Upper lobe of left lung (tissue), 4 donors: ENCODE data around the gene S1PR5.

Experiments used
- EP300 ChIP-seq, 4 donors: sonication (generic); formaldehyde crosslinking; IDR thresholded peaks; one replicate each; pipeline ENCODE4 v1.5.1; 2017; ENCODE audit warnings: antibody characterized with exemption in 4 of 4, control low read depth in 2 of 4
- POLR2A ChIP-seq, 4 donors: fragments of 450-650 bp; IDR thresholded peaks; one replicate each; pipeline ENCODE4 v1.5.1; 2016 to 2017; ENCODE audit warnings: antibody characterized with exemption in 4 of 4, mild to moderate bottlenecking in 2 of 4
- POLR2AphosphoS5 ChIP-seq, 2 donors: sonication (generic); formaldehyde crosslinking; IDR thresholded peaks; one replicate each; pipeline ENCODE4 v1.5.1; 2017; ENCODE audit warnings: antibody characterized with exemption in 2 of 2
- TF ChIP-seq, protein P1 (sequence below), 6 experiments: fragments of 450-650 bp in 4 of 6; fragments of 200-600 bp in 2 of 6; sonication (generic) in 2 of 6; IDR thresholded peaks; one replicate each; pipeline ENCODE4 v1.5.1; 2016 to 2019; ENCODE audit warnings: antibody characterized with exemption in 6 of 6

DNA sequence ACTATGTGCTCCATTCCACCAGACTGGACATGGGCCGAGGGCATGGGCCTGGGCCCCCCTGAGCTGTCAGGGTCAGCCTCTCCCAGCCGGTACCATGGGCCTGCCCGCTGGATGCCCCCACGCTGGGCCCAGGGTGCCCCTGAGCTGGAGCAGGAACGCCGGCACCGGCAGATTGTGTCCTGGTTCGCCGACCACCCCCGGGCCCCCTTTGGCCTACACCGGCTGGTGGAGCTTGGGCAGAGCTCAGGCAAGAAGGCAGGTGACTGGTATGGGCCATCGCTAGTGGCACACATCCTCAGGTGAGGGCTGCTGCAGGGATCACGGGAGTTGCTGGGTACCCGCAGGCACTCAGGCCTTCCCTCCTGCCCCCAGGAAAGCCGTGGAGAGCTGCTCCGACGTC is 29.6 kb upstream of the S1PR5 start:
- TF ChIP-seq, protein P1, sequence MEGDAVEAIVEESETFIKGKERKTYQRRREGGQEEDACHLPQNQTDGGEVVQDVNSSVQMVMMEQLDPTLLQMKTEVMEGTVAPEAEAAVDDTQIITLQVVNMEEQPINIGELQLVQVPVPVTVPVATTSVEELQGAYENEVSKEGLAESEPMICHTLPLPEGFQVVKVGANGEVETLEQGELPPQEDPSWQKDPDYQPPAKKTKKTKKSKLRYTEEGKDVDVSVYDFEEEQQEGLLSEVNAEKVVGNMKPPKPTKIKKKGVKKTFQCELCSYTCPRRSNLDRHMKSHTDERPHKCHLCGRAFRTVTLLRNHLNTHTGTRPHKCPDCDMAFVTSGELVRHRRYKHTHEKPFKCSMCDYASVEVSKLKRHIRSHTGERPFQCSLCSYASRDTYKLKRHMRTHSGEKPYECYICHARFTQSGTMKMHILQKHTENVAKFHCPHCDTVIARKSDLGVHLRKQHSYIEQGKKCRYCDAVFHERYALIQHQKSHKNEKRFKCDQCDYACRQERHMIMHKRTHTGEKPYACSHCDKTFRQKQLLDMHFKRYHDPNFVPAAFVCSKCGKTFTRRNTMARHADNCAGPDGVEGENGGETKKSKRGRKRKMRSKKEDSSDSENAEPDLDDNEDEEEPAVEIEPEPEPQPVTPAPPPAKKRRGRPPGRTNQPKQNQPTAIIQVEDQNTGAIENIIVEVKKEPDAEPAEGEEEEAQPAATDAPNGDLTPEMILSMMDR (IDR thresholded peaks at IDR 0.05), result no peak
- no peak for TF ChIP-seq POLR2A (IDR thresholded peaks at IDR 0.05)
- TF ChIP-seq POLR2AphosphoS5 (IDR thresholded peaks at IDR 0.05), result no peak
- no peak for TF ChIP-seq EP300 (IDR thresholded peaks at IDR 0.05)
